Effector CD4-positive, alpha-beta T cell (primary cell): Measurements from ENCODE around the gene PLEKHM3.
"Not testable (repeated sequence)": the region's sequence is repeated elsewhere in the genome, so short reads cannot be mapped to it uniquely, and the experiment has no call there.

Source experiments
- DNase-seq: peaks from one replicate; pipeline ENCODE4 v3.0.0-alpha.2; 2020

Gene PLEKHM3

DNA sequence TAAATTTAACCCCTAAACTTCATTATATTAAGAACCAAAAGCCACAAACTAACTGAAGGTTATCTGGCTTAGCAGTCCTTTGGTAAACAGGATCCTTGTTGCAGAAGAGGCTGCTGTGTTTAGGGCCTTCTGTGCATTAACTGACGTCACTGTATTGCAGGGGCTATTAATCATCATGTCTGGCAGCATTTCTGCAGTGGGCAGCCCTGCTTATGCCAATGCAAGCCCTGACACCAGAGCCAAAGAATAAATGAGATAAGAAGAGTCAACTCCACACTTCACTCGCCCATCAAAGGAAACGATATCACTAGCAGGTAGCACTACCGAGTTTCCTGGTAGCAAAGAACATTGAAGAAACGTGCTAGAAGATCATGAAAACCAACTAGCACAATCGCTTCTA, 110.6 kb downstream of the PLEKHM3 start:
- no peak for DNase-seq

DNA sequence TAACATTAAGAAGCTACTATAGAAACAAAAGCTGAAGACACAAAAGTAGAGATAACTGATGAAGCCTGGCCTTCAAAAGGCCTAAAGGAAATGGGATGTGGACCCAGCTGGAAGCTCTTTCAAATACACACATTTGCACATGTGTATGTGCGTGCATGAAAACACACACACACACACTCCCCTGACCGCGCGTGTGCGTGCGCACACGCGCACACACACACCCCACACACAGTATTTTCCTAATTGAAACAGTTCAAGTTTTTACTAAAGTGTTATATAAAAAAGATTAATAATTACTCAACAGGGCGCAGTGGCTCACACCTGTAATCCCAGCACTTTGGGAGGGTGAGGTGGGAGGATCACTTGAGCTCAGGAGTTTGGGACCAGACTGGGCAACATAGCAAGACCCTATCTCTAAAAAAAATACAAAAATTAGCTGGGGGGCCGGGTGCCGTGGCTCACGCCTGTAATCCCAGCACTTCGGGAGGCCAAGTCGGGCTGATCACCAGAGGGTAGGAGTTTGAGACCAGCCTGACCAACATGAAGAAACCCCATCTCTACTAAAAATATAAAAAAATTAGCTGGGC, 111.5 kb downstream of the PLEKHM3 start:
- DNase-seq: no peak

- DNase-seq: no peak
These were observed 113.5 kb downstream of the PLEKHM3 start for GRCh38 chr2:207911856-207912255.

GRCh38 chr2:207911215-207911614, 114.1 kb downstream of the PLEKHM3 start:
- DNase-seq: no peak

- not testable (repeated sequence) for DNase-seq
These were observed 118.8 kb downstream of the PLEKHM3 start for GRCh38 chr2:207906495-207906894.

DNA sequence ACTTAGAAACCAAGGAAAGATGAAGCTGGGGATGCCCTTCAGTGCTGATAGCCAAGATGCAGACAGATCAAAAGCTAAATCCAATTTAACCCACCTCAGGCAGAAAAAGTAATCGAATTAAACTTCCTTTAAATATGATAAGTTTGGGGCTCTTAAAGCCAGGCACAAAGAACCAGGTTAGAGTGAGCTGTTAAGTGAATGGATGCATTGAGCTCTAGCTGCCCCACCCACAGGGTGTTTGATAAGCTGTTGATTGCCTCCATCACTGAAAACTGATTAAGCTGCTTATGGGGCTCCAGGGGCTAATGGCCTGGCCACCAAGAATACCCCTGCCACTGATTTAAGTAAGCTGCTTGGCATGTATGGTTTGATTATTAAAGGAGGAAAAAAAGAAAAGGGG, 119.8 kb downstream of the PLEKHM3 start:
- DNase-seq: no peak

- no peak for DNase-seq
These were observed 122.1 kb downstream of the PLEKHM3 start for GRCh38 chr2:207903236-207903635.

DNA sequence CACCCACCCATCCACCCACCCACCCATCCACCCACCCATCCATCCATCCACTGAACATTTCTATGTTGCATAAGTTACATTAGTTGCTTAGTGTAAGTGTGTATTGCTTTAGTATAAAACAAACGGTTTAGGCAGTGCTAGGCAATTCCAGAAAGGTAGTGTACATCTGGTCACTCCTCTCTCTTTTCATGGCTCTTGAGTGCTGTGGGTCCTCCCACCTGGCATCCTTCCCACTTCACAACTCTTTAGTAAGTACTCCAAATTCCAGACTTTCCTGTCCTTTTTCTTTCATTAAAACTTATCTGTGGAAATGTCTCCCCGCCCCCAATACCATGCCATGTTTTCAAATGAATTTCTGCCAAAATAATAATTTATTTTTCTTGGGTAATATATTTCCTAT, 122.5 kb downstream of the PLEKHM3 start:
- no peak for DNase-seq

DNA sequence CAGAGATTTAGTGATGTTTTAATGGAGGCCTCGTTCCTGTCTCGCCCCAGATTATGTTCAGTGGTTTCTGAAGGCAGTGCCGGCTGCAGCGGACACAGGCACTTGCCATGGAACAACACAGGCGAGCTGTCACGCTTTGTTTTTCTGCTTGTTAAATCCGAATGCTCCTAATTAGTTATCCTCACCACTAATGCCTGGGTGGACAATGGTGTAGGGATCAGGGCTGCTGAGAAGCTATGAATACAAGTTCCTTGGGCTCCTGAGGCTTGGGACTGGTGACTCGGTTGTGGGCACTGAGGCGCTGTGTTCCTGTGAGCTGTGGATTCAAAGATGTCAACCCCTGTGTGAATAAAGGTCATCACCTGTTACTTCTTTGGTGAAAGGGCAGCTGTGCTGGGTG, 123.5 kb downstream of the PLEKHM3 start:
- DNase-seq: no peak

- DNase-seq: no peak
These were observed 123.9 kb downstream of the PLEKHM3 start for GRCh38 chr2:207901401-207901800.

DNA sequence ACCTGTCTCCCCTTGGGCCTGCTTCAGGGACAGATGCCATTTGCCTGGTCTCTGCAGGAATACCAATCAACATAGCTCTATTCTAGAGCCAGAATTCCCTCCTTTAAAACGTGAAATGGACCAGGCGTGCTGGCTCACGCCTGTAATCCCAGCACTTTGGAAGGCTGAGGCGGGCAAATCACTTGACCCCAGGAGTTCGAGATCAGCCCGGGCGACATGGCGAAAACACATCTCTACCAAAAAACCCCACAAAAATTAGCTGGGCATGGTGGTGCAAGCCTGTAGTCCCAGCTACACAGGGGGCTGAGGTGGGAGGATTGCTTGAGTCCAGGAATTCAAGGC, 127.0 kb downstream of the PLEKHM3 start:
- DNase-seq: no peak

- no peak for DNase-seq
These were observed 127.6 kb downstream of the PLEKHM3 start for GRCh38 chr2:207897541-207898353.

- DNase-seq: no peak
These were observed 128.6 kb downstream of the PLEKHM3 start for GRCh38 chr2:207896525-207897285.

- no peak for DNase-seq
These were observed 130.0 kb downstream of the PLEKHM3 start for GRCh38 chr2:207895274-207895860.

DNA sequence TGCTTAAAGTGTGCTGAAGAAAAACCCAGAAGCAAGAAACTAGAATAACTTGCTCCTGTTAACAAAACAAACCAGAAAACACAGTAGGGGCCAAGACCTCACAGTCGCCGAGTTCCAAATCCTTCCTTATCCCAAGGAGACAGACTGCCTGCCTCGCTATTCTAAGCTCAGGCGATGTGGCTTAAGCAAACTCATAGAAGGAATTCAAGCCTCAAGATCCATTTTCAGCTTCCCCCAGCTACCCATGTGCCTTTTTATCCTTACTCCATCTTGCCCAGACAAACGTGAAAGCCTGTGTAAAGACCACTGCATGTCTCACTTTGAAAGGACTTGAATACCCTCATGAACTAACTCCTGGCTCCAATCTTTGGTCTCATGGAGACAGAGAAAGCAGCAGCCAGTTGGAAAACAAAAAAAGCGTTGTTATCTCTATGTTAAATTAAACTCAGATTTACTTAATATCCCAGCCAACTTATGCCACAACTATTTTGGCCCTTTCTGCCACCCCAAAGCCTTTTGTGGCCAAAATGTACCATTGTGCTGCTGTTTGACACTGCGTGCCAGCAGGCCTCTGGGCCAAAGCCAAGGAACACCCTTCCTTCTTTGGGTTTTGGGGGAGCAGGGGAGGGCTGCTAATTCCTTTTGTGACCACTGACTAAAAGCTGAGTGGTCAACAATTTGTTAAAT, 132.5 kb downstream of the PLEKHM3 start:
- no peak for DNase-seq

DNA sequence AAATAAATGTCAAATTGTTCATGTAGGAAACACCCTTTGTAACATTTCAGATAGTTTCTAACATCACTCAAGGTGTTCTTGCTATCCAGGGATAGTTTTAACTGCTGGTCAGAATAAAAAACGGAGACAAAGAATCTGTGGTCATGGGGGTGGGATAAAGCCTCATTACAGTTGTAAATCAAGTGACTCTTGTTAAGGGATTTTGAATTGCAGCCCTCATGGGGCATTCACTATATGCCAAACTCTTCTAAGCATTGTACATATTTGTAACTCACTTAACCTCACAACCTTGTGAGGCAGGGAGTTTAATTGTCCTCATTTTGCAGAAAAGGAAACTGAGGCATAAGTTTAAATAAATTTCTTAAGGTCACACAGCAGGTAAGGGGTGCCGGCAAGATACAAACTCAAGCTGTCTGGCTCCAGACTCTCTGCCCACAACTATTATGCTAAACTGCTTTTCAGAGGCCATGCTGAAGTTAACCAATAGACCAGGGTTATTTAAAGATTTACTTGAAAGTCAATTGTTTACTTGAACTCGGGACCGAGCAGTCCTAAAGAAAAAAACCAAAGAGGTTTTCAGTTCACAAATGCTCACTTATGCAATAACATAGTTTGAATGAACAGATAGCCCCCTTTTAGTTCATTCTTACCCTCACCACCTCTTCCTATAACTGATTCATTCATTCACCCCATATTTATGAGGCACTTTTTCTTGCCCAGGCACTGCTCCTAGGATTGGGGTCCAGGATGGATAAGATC, 134.1 kb downstream of the PLEKHM3 start:
- DNase-seq: no peak

DNA sequence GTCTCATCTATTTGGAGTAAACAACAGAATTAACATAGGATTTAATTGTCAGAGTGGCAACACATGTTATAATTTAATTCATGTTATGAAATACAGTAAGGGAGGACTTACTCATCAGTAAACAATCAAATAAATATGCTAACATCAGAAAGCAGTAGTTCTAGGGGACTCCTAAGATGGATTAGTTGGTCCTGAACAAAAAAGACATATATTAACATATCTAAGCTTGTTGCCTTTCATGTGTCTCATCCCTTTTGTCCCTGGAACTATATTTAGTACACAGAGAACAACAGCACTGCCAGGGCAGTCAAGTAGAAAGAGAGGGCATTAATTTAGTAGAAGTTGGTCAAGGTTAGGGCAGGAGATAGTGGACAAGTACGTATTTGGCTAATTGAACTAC, 137.8 kb downstream of the PLEKHM3 start:
- no peak for DNase-seq

GRCh38 chr2:207885010-207885409, 140.3 kb downstream of the PLEKHM3 start:
- DNase-seq: no peak

GRCh38 chr2:207884127-207884526, 141.2 kb downstream of the PLEKHM3 start:
- DNase-seq: no peak

DNA sequence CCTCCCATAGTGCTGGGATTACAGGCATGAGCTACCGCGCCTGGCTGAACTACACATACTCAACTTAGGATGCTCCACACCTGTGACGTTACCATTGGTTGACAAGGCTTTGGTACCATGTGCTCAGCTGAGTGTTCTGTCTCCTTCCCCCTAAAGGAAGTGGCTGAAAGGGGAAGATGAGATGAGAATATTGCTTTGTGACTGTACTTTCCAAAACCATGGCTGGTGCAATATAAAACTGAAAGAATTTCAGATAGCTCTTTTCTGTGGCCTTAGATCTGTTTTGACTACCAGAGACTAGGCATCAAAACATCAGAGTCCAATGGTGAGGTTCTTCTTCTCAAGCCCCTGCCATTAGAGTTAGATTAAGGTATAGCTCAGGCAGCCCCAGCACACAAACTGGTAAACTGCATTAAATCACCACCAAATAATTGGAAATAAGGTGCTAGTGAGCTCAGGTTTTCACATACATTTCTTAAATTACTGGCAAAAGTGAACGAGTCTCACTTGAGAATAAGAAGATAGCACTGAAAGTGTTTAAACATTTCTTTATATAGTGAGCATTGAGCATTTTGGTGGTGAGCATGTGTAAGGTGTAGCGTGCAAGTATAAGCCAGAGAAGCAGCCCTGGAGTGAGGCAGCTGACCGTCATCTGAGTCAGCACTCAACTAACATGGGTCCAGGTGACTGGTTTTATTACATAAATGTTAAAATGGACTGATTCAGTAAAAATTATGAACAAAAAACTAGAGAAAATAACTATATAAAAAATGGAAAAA, 142.1 kb downstream of the PLEKHM3 start:
- DNase-seq: no peak

- no peak for DNase-seq
These were observed 143.4 kb downstream of the PLEKHM3 start for GRCh38 chr2:207881902-207882301.
